Measurements from ENCODE around the gene GKAP1. TPM values are rescaled to one million over a fixed set of nuclear protein-coding genes. Genes with fewer than 3 reads are reported as not detected.
A peak's percentile ranks its signal among the peaks of the same experiment; 100 is the strongest.

GKAP1 gene
- total and polyA plus RNA-seq, 4 donors, result 1.8 to 12.6 (median 6.0) TPM

GRCh38 chr9:83765376-83765775, 52.2 kb downstream of the GKAP1 start:
- no peak for TF ChIP-seq CTCF (IDR thresholded peaks at IDR 0.05; ENCODE audit: control extremely low read depth, extremely low read depth)
- peaks cover 0 to 5% (median 0%) of the 10 kb centered on the region in 4 donors for H3K9me3 ChIP-seq (ENCODE audit: control insufficient read depth in 4 of 4, insufficient read depth in 3 of 4, low read length in 3 of 4)
- DNase-seq, result no peak
- ATAC-seq (ENCODE audit: insufficient read depth, low FRiP score), result no peak
- H3K4me3 ChIP-seq, result no peak overlapping the region
- H3K27me3 ChIP-seq (ENCODE audit: control insufficient read depth in 3 of 3, insufficient read depth in 3 of 3, low read length in 2 of 3), result no peaks in the 10 kb centered on the region
- H3K27ac ChIP-seq (ENCODE audit: low read depth in 1 of 2, low read length in 1 of 2), result no peak overlapping the region
- H3K4me1 ChIP-seq (ENCODE audit: control insufficient read depth in 5 of 5, insufficient read depth in 5 of 5, low read length in 5 of 5), result no peaks in the 10 kb centered on the region
- H3K9ac ChIP-seq (ENCODE audit: insufficient read depth in 1 of 2, low read length in 2 of 2), result no peak overlapping the region
- 90 to 95% methylated on average over 5 of the region's 5 CpGs for WGBS, 2 donors
- H3K36me3 ChIP-seq (ENCODE audit: control insufficient read depth in 4 of 4, insufficient read depth in 4 of 4, low read length in 4 of 4), result peaks cover 0 to 5% (median 0%) of the 10 kb centered on the region in 4 donors

GRCh38 chr9:83754383-83754977, 63.1 kb downstream of the GKAP1 start:
- Histone ChIP-seq H3K9me3 (ENCODE audit: control insufficient read depth in 4 of 4, insufficient read depth in 3 of 4, low read length in 3 of 4) (no peaks in the 10 kb centered on the region), H3K36me3 (ENCODE audit: control insufficient read depth in 4 of 4, insufficient read depth in 4 of 4, low read length in 4 of 4) (peaks cover 0 to 3% (median 1%) of the 10 kb centered on the region in 4 donors), H3K9ac (ENCODE audit: insufficient read depth in 1 of 2, low read length in 2 of 2) (no peak overlapping the region), H3K4me3 (no peak overlapping the region), H3K4me1 (ENCODE audit: control insufficient read depth in 5 of 5, insufficient read depth in 5 of 5, low read length in 5 of 5) (no peaks in the 10 kb centered on the region), H3K27me3 (ENCODE audit: control insufficient read depth in 3 of 3, insufficient read depth in 3 of 3, low read length in 2 of 3) (no peaks in the 10 kb centered on the region), H3K27ac (ENCODE audit: low read depth in 1 of 2, low read length in 1 of 2) (no peak overlapping the region)
- DNase-seq, result no peak
- ATAC-seq (ENCODE audit: insufficient read depth, low FRiP score), result no peak
- TF ChIP-seq CTCF (IDR thresholded peaks at IDR 0.05; ENCODE audit: control extremely low read depth, extremely low read depth), result no peak

- Histone ChIP-seq H3K9me3 (ENCODE audit: control insufficient read depth in 4 of 4, insufficient read depth in 3 of 4, low read length in 3 of 4) (no peaks in the 10 kb centered on the region), H3K27ac (ENCODE audit: low read depth in 1 of 2, low read length in 1 of 2) (no peak overlapping the region), H3K27me3 (ENCODE audit: control insufficient read depth in 3 of 3, insufficient read depth in 3 of 3, low read length in 2 of 3) (no peaks in the 10 kb centered on the region), H3K9ac (ENCODE audit: insufficient read depth in 1 of 2, low read length in 2 of 2) (no peak overlapping the region), H3K36me3 (ENCODE audit: control insufficient read depth in 4 of 4, insufficient read depth in 4 of 4, low read length in 4 of 4) (peaks cover 0 to 1% (median 0%) of the 10 kb centered on the region in 4 donors), H3K4me1 (ENCODE audit: control insufficient read depth in 5 of 5, insufficient read depth in 5 of 5, low read length in 5 of 5) (no peaks in the 10 kb centered on the region), H3K4me3 (no peak overlapping the region)
- TF ChIP-seq CTCF (IDR thresholded peaks at IDR 0.05; ENCODE audit: control extremely low read depth, extremely low read depth), result no peak
- ATAC-seq (ENCODE audit: insufficient read depth, low FRiP score) (no peak), DNase-seq (no peak)
- 93 to 94% methylated on average over 3 of the region's 3 CpGs for WGBS, 2 donors
Measured at GRCh38 chr9:83749706-83750105, 67.9 kb downstream of the GKAP1 start.

GRCh38 chr9:83744206-83744605, 73.4 kb downstream of the GKAP1 start:
- 89 to 93% methylated on average over 1 of the region's 1 CpG for WGBS, 2 donors
- Histone ChIP-seq H3K27me3 (ENCODE audit: control insufficient read depth in 3 of 3, insufficient read depth in 3 of 3, low read length in 2 of 3) (no peaks in the 10 kb centered on the region), H3K27ac (ENCODE audit: low read depth in 1 of 2, low read length in 1 of 2) (no peak overlapping the region), H3K4me3 (no peak overlapping the region), H3K9ac (ENCODE audit: insufficient read depth in 1 of 2, low read length in 2 of 2) (no peak overlapping the region), H3K9me3 (ENCODE audit: control insufficient read depth in 4 of 4, insufficient read depth in 3 of 4, low read length in 3 of 4) (no peaks in the 10 kb centered on the region), H3K4me1 (ENCODE audit: control insufficient read depth in 5 of 5, insufficient read depth in 5 of 5, low read length in 5 of 5) (no peaks in the 10 kb centered on the region), H3K36me3 (ENCODE audit: control insufficient read depth in 4 of 4, insufficient read depth in 4 of 4, low read length in 4 of 4) (no peaks in the 10 kb centered on the region)
- ATAC-seq (ENCODE audit: insufficient read depth, low FRiP score), result no peak
- no peak for TF ChIP-seq CTCF (IDR thresholded peaks at IDR 0.05; ENCODE audit: control extremely low read depth, extremely low read depth)
- peak in 2 of 3 donors; percentile 21 to 47 for DNase-seq
